Hepatocyte (in vitro differentiated cells): ENCODE data around the gene PLXNB3. TPM values are rescaled to one million over a fixed set of nuclear protein-coding genes. Genes with fewer than 3 reads are reported as not detected.

Experiments used
- DNase-seq: peaks from one replicate; pipeline ENCODE4 v3.0.0-alpha.2; 2016; ENCODE audit warnings: low spot score
- H2AFZ ChIP-seq: fragments of 200-600 bp; sonication (generic); 2 replicates; pipeline ENCODE4 v1.6.0; 2016; ENCODE audit warnings: antibody characterized with exemption, mild to moderate bottlenecking
- H3K27ac ChIP-seq: fragments of 200-600 bp; sonication (generic); 2 replicates; pipeline ENCODE4 v1.5.1; 2016; ENCODE audit warnings: mild to moderate bottlenecking
- H3K27me3 ChIP-seq: fragments of 200-600 bp; sonication (generic); 2 replicates; pipeline ENCODE4 v1.6.1; 2016
- H3K36me3 ChIP-seq: fragments of 200-600 bp; sonication (generic); replicated peaks from 2 replicates; pipeline ENCODE4 v1.5.1; 2016; ENCODE audit warnings: low read depth; ENCODE audit not compliant: insufficient read depth
- H3K4me1 ChIP-seq: fragments of 200-600 bp; sonication (generic); 2 replicates; pipeline ENCODE4 v1.5.1; 2016; ENCODE audit warnings: mild to moderate bottlenecking, moderate library complexity; ENCODE audit not compliant: insufficient read depth
- H3K4me2 ChIP-seq: fragments of 200-600 bp; sonication (generic); 2 replicates; pipeline ENCODE4 v1.6.0; 2016
- H3K4me3 ChIP-seq: fragments of 200-600 bp; sonication (generic); 2 replicates; pipeline ENCODE4 v1.5.1; 2016; ENCODE audit warnings: mild to moderate bottlenecking
- H3K79me2 ChIP-seq: fragments of 200-600 bp; sonication (generic); 2 replicates; pipeline ENCODE4 v1.6.0; 2017; ENCODE audit warnings: mild to moderate bottlenecking
- H3K9me2 ChIP-seq: fragments of 200-600 bp; sonication (generic); replicated peaks from 2 replicates; pipeline ENCODE4 v1.6.0; 2017; ENCODE audit warnings: mild to moderate bottlenecking; ENCODE audit not compliant: insufficient read depth
- H3K9me3 ChIP-seq: fragments of 200-600 bp; sonication (generic); 2 replicates; pipeline ENCODE4 v1.5.1; 2016; ENCODE audit warnings: low read depth, mild to moderate bottlenecking
- H4K20me1 ChIP-seq: fragments of 200-600 bp; sonication (generic); 2 replicates; pipeline ENCODE4 v1.6.0; 2016; ENCODE audit warnings: mild to moderate bottlenecking; ENCODE audit not compliant: insufficient read depth, poor library complexity, severe bottlenecking
- CTCF ChIP-seq: fragments of 200-600 bp; sonication (generic); IDR thresholded peaks from 2 replicates; pipeline ENCODE4 v1.5.1; 2016; ENCODE audit warnings: antibody characterized with exemption, mild to moderate bottlenecking; ENCODE audit not compliant: poor library complexity
- EZH2 ChIP-seq: fragments of 200-600 bp; sonication (generic); IDR thresholded peaks from 2 replicates; pipeline ENCODE4 v1.6.1; 2016; ENCODE audit warnings: antibody characterized with exemption, mild to moderate bottlenecking, borderline replicate concordance
- EZH2phosphoT487 ChIP-seq: fragments of 200-600 bp; sonication (generic); IDR thresholded peaks from one replicate; pipeline ENCODE4 v1.6.1; 2018; ENCODE audit warnings: antibody characterized with exemption, mild to moderate bottlenecking, low read depth, moderate library complexity; ENCODE audit not compliant: unreplicated experiment, severe bottlenecking
- WGBS: methylation state at CpG from one replicate; pipeline ENCODE4 v1.1.6; 2016; ENCODE audit warnings: low lambda C conversion rate; ENCODE audit errors: missing lambda C conversion rate; 5-methylcytosine and 5-hydroxymethylcytosine counted together
- polyA plus RNA-seq: library from polyadenylated mRNA; unstranded; fragments of >200 nt; fragmentation: Nextera tagmentation; extraction: Ambion mirVana; gene quantifications from 2 replicates; pipeline ENCODE4 v1.2.1, GENCODE V29; 2016
- total RNA-seq: library from RNA; depleted of rRNA; stranded (reverse); fragments of >200 nt; gene quantifications from 2 replicates; pipeline ENCODE4 v1.2.3, GENCODE V29; 2014

PLXNB3 gene
- total and polyA plus RNA-seq, 2 experiments from 2014 or later, result 0.27 to 0.87 TPM

- Histone ChIP-seq H3K36me3 (no peaks in the 10 kb centered on the region), H3K27me3 (no peaks in the 10 kb centered on the region), H4K20me1 (no peaks in the 10 kb centered on the region), H3K9me3 (no peaks in the 10 kb centered on the region), H3K4me1 (peaks cover 5% of the 10 kb centered on the region), H3K79me2 (no peaks in the 10 kb centered on the region), H3K9me2 (no peaks in the 10 kb centered on the region), H3K4me2 (no peak overlapping the region), H3K4me3 (no peak overlapping the region), H3K27ac (no peak overlapping the region), H2AFZ (no peak overlapping the region)
- no peak for TF ChIP-seq CTCF
- no peak for TF ChIP-seq EZH2
- no peak for TF ChIP-seq EZH2phosphoT487
- no peak for DNase-seq
- 89% methylated on average over 22 of the region's 22 CpGs for WGBS
These were observed 4.5 kb downstream of the PLXNB3 start for GRCh38 chrX:153768311-153769157.

DNA sequence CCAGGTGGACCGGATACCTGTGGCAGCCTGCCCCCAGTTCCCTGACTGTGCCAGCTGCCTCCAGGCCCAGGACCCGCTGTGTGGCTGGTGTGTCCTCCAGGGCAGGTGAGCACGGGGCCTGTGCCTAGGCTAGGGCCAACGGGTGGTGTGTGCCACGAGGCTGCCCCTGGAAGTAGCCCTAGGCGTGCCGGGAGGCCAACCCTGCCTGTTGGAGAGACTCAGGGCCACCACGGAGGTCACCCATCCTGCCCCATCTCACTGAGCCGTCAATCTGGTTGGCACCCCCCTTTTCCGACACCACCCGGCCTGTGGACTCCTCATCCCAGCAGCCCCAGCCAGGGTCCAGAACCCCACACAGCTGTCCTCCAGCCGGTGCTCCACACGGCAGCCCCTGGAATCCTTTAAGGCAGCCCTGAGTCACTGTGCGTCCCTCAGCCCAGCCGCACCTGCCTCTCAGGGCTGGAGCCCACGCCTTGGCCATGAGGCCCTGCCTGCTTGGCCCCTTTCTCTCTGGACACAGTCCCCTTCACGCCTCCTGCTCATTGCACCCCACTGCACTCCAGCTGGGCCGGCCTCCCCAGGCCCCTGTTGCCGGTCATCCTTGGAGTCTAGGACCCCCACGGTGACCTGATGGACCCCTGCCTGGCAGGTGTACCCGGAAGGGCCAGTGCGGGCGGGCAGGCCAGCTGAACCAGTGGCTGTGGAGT lies 5.3 kb downstream of the PLXNB3 start:
- peaks cover 5% of the 10 kb centered on the region for H3K4me1 ChIP-seq
- no peaks in the 10 kb centered on the region for H3K27me3 ChIP-seq
- H4K20me1 ChIP-seq, result no peaks in the 10 kb centered on the region
- H3K9me3 ChIP-seq, result no peaks in the 10 kb centered on the region
- no peaks in the 10 kb centered on the region for H3K36me3 ChIP-seq
- no peak for DNase-seq
- H3K4me3 ChIP-seq, result no peak overlapping the region
- no peak overlapping the region for H2AFZ ChIP-seq
- no peaks in the 10 kb centered on the region for H3K79me2 ChIP-seq
- H3K27ac ChIP-seq, result no peak overlapping the region
- TF ChIP-seq EZH2phosphoT487, result no peak
- no peak for TF ChIP-seq EZH2
- no peak for TF ChIP-seq CTCF
- no peak overlapping the region for H3K4me2 ChIP-seq
- 88% methylated on average over 23 of the region's 23 CpGs for WGBS
- no peaks in the 10 kb centered on the region for H3K9me2 ChIP-seq

- 88% methylated on average over 25 of the region's 25 CpGs for WGBS
- H3K27me3 ChIP-seq, result no peaks in the 10 kb centered on the region
- no peaks in the 10 kb centered on the region for H3K36me3 ChIP-seq
- H3K9me3 ChIP-seq, result no peaks in the 10 kb centered on the region
- no peak overlapping the region for H2AFZ ChIP-seq
- no peaks in the 10 kb centered on the region for H3K9me2 ChIP-seq
- TF ChIP-seq EZH2phosphoT487 (no peak), CTCF (no peak), EZH2 (no peak)
- no peaks in the 10 kb centered on the region for H3K79me2 ChIP-seq
- H3K27ac ChIP-seq, result no peak overlapping the region
- DNase-seq, result no peak
- H3K4me3 ChIP-seq, result no peak overlapping the region
- H3K4me2 ChIP-seq, result no peak overlapping the region
- H4K20me1 ChIP-seq, result no peaks in the 10 kb centered on the region
- peaks cover 5% of the 10 kb centered on the region for H3K4me1 ChIP-seq
These were observed 6.0 kb downstream of the PLXNB3 start for GRCh38 chrX:153769865-153770600.
